CD4-positive, alpha-beta T cell treated with Interleukin-17A for 4 hours (primary cell): Measurements from ENCODE around the gene ZSCAN31.
"Not testable (repeated sequence)": the region's sequence is repeated elsewhere in the genome, so short reads cannot be mapped to it uniquely, and the experiment has no call there.

Experiments
- DNase-seq: peaks from one replicate; pipeline ENCODE4 v3.0.0-alpha.2; 2020; ENCODE audit warnings: mixed read lengths

ZSCAN31 gene

DNA sequence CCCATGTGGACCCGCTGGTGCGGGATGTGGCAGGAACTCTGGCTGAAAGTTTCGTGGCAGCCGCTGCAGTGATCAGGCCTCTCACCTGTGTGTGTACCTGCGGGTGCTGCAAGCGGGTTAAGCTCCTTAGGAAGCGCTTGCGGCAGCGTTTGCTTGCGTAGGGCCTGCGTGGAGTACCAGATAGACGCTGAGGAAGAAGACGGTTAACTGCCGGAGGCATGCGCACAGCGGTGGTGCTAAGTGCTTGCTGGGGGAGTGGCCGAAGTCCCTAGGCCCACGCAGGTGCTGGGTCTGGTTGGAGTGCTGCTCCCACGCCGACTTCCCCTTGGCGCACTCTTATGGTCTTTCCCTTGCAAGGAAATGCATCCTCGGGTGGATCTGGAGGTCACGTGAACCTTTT lies 23.0 kb downstream of the ZSCAN31 start:
- no peak for DNase-seq

GRCh38 chr6:28311139-28311823 lies 24.7 kb downstream of the ZSCAN31 start:
- no peak for DNase-seq

DNA sequence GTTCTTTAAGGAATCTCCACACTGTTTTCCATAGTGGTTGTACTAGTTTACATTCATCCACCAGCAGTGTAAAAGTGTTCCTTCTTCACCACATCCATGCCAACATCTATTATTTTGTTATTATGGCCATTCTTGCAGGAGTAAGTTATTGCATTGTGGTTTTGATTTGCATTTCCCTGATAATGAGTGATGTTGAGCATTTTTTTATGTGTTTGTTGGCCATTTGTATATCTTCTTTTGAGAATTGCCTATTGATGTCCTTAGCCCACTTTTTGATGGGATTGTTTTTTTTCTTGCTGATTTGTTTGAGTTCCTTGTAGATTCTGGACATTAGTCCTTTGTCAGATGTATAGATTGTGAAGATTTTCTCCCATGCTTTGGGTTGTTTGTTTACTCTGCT lies 29.6 kb downstream of the ZSCAN31 start:
- DNase-seq: not testable (repeated sequence)

DNA sequence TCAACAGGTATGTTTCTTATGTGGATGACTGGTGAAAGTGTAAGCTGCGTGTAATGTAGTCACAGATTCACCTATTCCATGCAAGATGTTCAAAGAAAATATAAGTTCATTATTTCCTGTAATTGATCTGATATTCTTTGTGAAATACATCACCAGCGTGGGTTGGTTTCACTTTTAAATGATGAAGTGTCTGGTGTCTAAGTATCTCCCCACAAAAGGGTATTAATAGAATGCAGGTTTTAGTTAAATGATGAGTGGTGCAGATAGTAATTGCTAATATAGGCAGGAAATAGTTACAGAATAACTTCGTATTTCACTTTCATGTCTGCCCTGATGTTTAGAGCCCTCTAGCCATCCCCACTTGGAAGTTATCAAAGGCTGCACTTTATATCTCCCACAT lies 32.4 kb downstream of the ZSCAN31 start:
- DNase-seq: no peak

DNA sequence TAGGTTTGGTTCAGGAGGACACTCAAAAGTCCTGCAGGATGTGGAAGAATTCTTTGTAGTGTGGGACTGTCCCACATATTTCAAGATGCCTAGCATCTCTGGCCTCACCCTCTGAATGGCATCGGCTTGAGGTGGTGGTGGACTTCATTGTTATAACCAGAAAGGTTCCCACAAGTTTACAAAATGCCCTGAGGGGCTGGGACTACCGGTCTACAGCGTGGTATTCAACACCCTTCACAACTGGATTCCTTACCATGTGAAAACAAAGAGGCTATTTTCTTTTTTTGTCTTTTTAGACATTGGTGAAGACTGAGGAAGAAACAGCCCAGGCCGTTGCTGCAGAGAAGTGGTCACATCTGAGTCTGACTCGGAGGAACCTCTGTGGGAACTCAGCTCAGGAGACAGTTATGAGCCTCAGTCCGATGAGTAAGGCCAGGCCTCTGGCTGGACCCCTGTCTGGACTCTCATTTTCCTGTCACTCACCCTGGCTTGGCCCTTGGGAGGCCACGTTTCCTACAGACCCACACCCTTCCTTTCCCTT lies 39.4 kb downstream of the ZSCAN31 start:
- DNase-seq: no peak

DNA sequence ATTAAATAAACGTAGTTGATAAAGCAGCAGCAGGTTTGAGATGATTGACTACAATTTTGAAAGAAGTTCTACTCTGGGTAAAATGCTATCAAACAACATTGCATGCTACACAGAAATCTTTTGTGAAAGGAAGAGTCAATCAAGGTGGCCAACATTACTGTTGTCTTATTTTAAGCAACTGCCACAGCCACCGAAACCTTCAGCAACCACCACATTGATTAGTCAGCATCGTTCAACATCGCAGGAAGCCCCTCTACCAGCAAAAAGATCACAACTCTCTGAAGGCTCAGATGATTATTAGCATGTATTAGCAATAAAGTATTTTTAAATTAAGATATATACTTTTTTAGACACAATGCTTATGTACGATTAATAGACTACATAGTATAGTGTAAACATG lies 40.6 kb downstream of the ZSCAN31 start:
- DNase-seq: no peak

GRCh38 chr6:28291573-28291972 lies 44.4 kb downstream of the ZSCAN31 start:
- DNase-seq: no peak

DNA sequence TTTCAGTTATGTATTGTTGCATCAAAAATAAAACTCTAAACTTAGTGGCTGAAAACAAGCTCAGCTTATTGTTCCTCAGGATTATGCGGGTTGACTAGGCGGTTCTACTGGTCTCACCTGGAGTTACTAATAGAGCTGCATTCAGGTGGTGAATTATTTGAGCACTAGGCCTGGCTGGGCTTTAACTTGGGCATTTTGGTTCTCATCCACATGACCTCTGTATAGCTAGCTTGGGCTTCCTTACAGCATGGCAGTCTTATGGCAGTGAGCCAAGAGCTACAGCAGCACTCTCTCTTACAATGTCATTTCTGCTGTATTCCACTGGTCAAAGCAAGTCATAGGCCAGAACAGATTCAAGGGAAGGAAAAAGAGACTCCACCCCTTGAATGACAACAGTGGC lies 53.0 kb downstream of the ZSCAN31 start:
- DNase-seq: no peak

GRCh38 chr6:28281288-28282064 lies 54.5 kb downstream of the ZSCAN31 start, which contains the start of gene PGBD1:
Gene PGBD1, plus strand, starts transcription at chr6:28281572. Its CDS starts 2,242 bp downstream, at chr6:28283814.
- DNase-seq: peak; percentile 55

DNA sequence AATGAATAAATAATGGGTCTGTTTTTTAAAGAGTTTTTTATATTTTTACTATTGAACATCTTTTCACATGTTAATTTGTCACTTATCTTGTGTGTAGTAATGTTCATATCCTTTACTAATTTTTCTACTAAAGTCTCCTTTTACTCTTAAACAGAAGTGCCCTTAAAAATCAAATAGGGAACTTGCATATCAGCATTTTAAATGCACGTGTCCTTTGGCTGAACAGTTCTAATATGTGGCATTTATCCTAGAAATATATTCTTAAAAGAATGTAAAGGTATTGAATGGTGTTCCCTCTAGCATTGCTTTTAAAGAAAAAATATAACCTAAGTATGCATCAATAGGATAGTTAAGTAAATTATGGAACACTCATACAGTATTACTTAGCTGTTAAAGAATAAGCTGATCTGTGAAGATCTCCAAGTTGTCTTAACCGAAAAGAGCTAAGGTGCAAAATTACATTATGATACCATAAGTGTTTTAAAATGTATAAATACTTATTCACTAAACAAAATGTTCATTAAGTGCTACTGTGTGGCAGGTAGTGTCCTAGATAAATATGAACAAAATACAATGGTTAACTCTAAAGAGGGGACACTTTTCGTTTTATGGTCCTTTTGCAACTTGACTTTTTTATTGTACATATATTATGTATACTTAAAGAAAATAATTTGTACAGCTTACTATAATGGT lies 55.2 kb downstream of the ZSCAN31 start:
- no peak for DNase-seq

DNA sequence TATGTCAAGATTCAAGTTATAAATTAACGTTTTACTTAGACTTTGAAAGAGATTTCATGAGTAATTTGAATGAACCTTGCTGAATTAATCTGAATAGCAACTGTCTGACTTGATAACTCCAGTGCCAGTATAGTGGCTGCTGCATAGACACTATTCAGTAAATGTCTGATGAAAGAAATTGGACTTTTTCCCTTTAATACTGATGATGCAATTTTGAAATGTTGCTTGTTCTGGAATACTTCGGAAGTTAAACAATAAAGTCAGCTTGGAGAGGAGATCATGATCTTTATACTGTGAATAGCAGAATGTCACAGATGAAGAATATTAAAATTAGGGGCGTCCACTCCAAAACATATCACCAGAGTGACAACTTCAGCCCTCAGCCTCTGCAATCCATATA lies 58.2 kb downstream of the ZSCAN31 start:
- no peak for DNase-seq

DNA sequence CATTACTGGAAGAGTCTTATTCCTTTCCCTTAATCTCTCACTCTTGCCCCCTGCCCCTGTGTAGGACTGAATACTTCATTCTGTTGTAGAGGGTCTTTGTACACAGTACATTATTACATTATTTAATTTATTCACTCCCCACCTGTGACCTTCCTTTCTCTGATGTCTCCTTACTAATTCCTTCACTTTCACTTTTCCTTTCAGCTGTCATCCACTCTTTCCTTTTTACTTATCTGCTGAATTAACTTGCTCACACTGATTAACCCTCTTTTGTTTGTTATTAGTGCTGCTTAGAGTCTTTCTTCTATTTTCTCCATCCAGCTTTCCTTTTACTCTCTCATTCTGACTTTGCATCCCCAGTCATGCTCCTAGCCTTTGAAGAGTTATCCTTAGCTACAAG lies 61.1 kb downstream of the ZSCAN31 start:
- no peak for DNase-seq
